K562 (cell line): ENCODE data around the gene CEBPE. TPM values are rescaled to one million over a fixed set of nuclear protein-coding genes. Genes with fewer than 3 reads are reported as not detected.

Experiments
- ATAC-seq: fragments of 200-7000 bp; cut with Tn5 transposase; 3 replicates; pipeline ENCODE4 v1.9.1; 2020; ENCODE audit warnings: moderate library complexity
- BruUV-seq: library from RNA; stranded (reverse); fragments of 400-500 nt; replicated peaks from 2 replicates; lab custom pipeline; 2021; lab: Mats Ljungman, UMichigan
- CTCF ChIA-PET: fragments of 300-600 bp; formaldehyde crosslinking; extraction: SDS; loops from one replicate; lab custom pipeline; 2021; ENCODE audit warnings: low intra/inter-chr PET ratio; lab: Yijun Ruan, JAX
- POLR2A ChIA-PET: fragments of 300-600, 350-650 bp; sonication (Branson Sonifier 250); formaldehyde crosslinking; extraction: SDS; loops from one replicate; lab custom pipeline; 2021; ENCODE audit warnings: antibody characterized with exemption, inconsistent platforms; lab: Yijun Ruan, JAX
- DNase-seq, 4 experiments: peaks; one replicate each; pipeline versions ENCODE4 v3.0.0 to v3.0.0-alpha.2; 2011 to 2018; ENCODE audit warnings: low spot score in 3 of 4, mixed read lengths in 3 of 4; ENCODE audit errors: extremely low read depth in 1 of 4
- FAIRE-seq: peaks from 2 replicates; lab custom pipeline; 2011; peaks lifted over from hg19 to GRCh38; lab: Jason Lieb, UNC
- H2AFZ ChIP-seq: 2 replicates; pipeline ENCODE4 v1.6.0; 2011; ENCODE audit warnings: low read depth, low read length, control low read depth, inconsistent platforms
- H3K27ac ChIP-seq: fragments of 200-600 bp; 3 replicates; pipeline ENCODE4 v1.8.0; 2011; ENCODE audit warnings: low read depth, mild to moderate bottlenecking, control low read depth, inconsistent platforms, low read length, moderate library complexity, mixed read lengths; ENCODE audit errors: extremely low read depth
- H3K27me3 ChIP-seq, 2 experiments: fragments of 300-600 bp in 1 of 2; 2 replicates in 1 of 2; 3 replicates in 1 of 2; pipeline versions ENCODE4 v1.6.0 to v1.8.0; 2011; ENCODE audit warnings: inconsistent platforms in 2 of 2, low read length in 2 of 2, mild to moderate bottlenecking in 1 of 2, mixed read lengths in 1 of 2, moderate library complexity in 1 of 2; ENCODE audit not compliant: control insufficient read depth in 2 of 2, insufficient read depth in 2 of 2
- H3K36me3 ChIP-seq: fragments of 300-600 bp; 3 replicates; pipeline ENCODE4 v1.8.0; 2011; ENCODE audit warnings: mild to moderate bottlenecking, low read length, inconsistent platforms; ENCODE audit not compliant: control insufficient read depth, insufficient read depth
- H3K4me1 ChIP-seq, 2 experiments: fragments of 200-600 bp in 1 of 2; replicated peaks in 1 of 2; 2 replicates in 1 of 2; 3 replicates in 1 of 2; pipeline versions ENCODE4 v1.5.1 to v1.8.0; 2011; ENCODE audit warnings: inconsistent platforms in 2 of 2, low read length in 2 of 2, mild to moderate bottlenecking in 1 of 2, mixed read lengths in 1 of 2, moderate library complexity in 1 of 2; ENCODE audit not compliant: control insufficient read depth in 2 of 2, insufficient read depth in 2 of 2
- H3K4me2 ChIP-seq: 2 replicates; pipeline ENCODE4 v1.6.1; 2011; ENCODE audit warnings: low read length, control low read depth, inconsistent platforms, mixed read lengths; ENCODE audit not compliant: insufficient read depth
- H3K4me3 ChIP-seq: fragments of 200-600 bp; sonication (generic), shearing (Covaris generic); 2 replicates; pipeline ENCODE4 v1.5.1; 2016; ENCODE audit warnings: control low read depth, inconsistent platforms
- H3K79me2 ChIP-seq: fragments of 200-600 bp; 3 replicates; pipeline ENCODE4 v1.8.0; 2011; ENCODE audit warnings: low read length, inconsistent platforms; ENCODE audit not compliant: control insufficient read depth, insufficient read depth
- H3K9ac ChIP-seq, 2 experiments: 2 replicates each; pipeline versions ENCODE4 v1.6.0 to v1.6.1; 2011; ENCODE audit warnings: low read depth in 2 of 2, low read length in 2 of 2, control low read depth in 1 of 2, inconsistent platforms in 1 of 2, mild to moderate bottlenecking in 1 of 2, mixed read lengths in 1 of 2; ENCODE audit not compliant: insufficient read depth in 1 of 2
- H3K9me1 ChIP-seq: one replicate; pipeline ENCODE4 v1.6.0; 2011; ENCODE audit warnings: inconsistent platforms, mild to moderate bottlenecking, low read length, moderate library complexity; ENCODE audit not compliant: control insufficient read depth, insufficient read depth
- H3K9me3 ChIP-seq: replicated peaks from 2 replicates; pipeline ENCODE4 v1.5.1; 2011; ENCODE audit warnings: low read depth, low read length, inconsistent platforms; ENCODE audit not compliant: control insufficient read depth, insufficient read depth
- H4K20me1 ChIP-seq: replicated peaks from 2 replicates; pipeline ENCODE4 v1.6.1; 2011; ENCODE audit warnings: low read length, inconsistent platforms, mixed read lengths; ENCODE audit not compliant: control insufficient read depth, insufficient read depth
- WGBS: fragments of 100-300 bp; shearing (Covaris generic); methylation state at CpG from one replicate; pipeline ENCODE4 v1.1.6; 2016; ENCODE audit warnings: low coverage, mixed read lengths; ENCODE audit not compliant: insufficient coverage; ENCODE audit errors: missing lambda C conversion rate; 5-methylcytosine and 5-hydroxymethylcytosine counted together
- in situ Hi-C: fragments of 300-500 bp; cut with MboI; formaldehyde crosslinking; loops from 4 replicates; pipeline ENCODE4 v1.15.0; 2018; ENCODE audit warnings: inconsistent platforms, mixed read lengths
- intact Hi-C: fragments of 100-400 bp; cut with micrococcal nuclease; formaldehyde crosslinking; loops from 2 replicates; pipeline ENCODE4 v1.14.2; 2022
- polyA plus RNA-seq, 8 experiments: library from polyadenylated mRNA; depleted of rRNA in 4 of 8; stranded (reverse) in 5 of 8; unstranded in 3 of 8; fragments of >200 nt; fragmentation: Nextera tagmentation in 2 of 8; fragmentation: Illumina TruSeq in 1 of 8; extraction: Ambion mirVana in 2 of 8; extraction: Trizol in 1 of 8; gene quantifications; 2 replicates each; pipeline versions ENCODE4 v1.2.1 to v1.2.3, GENCODE V29; 2011 to 2014; ENCODE audit warnings: inconsistent platforms in 1 of 8, missing spikeins in 1 of 8
- total RNA-seq, 7 experiments: library from RNA; depleted of rRNA in 6 of 7; stranded (reverse); fragments of >200 nt in 6 of 7; fragmentation: Illumina TruSeq in 2 of 7; extraction: Trizol in 2 of 7; gene quantifications; 2 replicates each; pipeline versions ENCODE4 v1.2.1 to v1.2.3, GENCODE V29; 2011 to 2021; ENCODE audit warnings: low replicate concordance in 1 of 7
- TF ChIP-seq, protein P1 (sequence below), 2 experiments: fragments of 450-650 bp in 1 of 2; sonication (generic) in 1 of 2; formaldehyde crosslinking in 1 of 2; IDR thresholded peaks; 2 replicates each; pipeline versions ENCODE4 v1.7.1 to v1.9.0; 2016 to 2022; ENCODE audit warnings: inconsistent platforms in 1 of 2, mild to moderate bottlenecking in 1 of 2, missing genetic modification reagents in 1 of 2
- TF ChIP-seq, protein P2 (sequence below): sonication (generic); formaldehyde crosslinking; IDR thresholded peaks from 2 replicates; pipeline ENCODE4 v1.8.1; 2023; ENCODE audit warnings: mild to moderate bottlenecking, missing genetic modification reagents

The CEBPE gene
- total and polyA plus RNA-seq, 9 of the 15 experiments (the other 6 are each of a cell fraction or from before 2014, with no cell fraction given), result 0.09 to 0.15 (median 0.13) TPM; not detected in 6

DNA sequence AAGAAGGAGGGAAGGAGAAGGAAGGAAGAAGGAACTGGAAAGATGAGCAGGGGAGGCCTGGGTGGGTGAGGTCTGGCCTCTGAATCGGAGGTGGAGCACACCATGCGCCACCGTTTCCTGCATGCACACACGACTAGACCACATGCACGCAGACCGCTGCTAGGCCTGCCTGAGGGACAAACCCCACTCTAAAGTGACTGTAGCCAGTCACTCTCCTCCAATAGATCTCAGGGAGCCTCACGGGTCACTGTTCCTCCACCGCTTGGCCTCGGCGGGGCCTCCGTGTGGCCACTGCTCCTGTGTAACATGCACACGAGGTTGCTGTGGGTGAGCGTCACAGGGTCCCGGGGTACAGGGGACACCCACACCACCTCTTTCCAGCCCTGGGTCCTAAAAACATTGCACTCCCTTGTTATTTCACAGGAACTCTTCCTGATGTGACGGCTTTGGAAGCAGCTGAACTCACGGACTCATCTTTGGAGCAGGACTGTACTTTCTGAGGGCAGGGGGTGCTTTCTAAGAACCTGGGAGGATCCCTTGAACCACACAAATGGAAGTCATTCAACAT, 17.6 kb upstream of the CEBPE start:
- Histone ChIP-seq H3K9ac (peak overlapping the region in 1 of 2 experiments; percentile 78; a peak in 2 of 4 replicates), H3K36me3 (peaks cover 9% of the 10 kb centered on the region; the same call in 1 of the 3 replicates), H4K20me1 (no peaks in the 10 kb centered on the region), H3K4me3 (no peak overlapping the region), H3K4me2 (no peak overlapping the region), H3K9me1 (no peaks in the 10 kb centered on the region), H2AFZ (peak overlapping the region; percentile 22), H3K79me2 (no peaks in the 10 kb centered on the region), H3K27me3 (no peaks in the 10 kb centered on the region)
- intact Hi-C loops (no loop called here), in situ Hi-C loops (no loop called here)
- POLR2A ChIA-PET, result interaction anchor here (0.6 to 1.3 kb wide), 2 partner anchors 19 to 22 kb away, joined by 3 read pairs; no protein-coding TSS in a partner anchor
- no peak for DNase-seq
- ATAC-seq, result peak; percentile 42
- FAIRE-seq, result no peak
- CTCF ChIA-PET, result no interaction called here
- TF ChIP-seq, protein P1, sequence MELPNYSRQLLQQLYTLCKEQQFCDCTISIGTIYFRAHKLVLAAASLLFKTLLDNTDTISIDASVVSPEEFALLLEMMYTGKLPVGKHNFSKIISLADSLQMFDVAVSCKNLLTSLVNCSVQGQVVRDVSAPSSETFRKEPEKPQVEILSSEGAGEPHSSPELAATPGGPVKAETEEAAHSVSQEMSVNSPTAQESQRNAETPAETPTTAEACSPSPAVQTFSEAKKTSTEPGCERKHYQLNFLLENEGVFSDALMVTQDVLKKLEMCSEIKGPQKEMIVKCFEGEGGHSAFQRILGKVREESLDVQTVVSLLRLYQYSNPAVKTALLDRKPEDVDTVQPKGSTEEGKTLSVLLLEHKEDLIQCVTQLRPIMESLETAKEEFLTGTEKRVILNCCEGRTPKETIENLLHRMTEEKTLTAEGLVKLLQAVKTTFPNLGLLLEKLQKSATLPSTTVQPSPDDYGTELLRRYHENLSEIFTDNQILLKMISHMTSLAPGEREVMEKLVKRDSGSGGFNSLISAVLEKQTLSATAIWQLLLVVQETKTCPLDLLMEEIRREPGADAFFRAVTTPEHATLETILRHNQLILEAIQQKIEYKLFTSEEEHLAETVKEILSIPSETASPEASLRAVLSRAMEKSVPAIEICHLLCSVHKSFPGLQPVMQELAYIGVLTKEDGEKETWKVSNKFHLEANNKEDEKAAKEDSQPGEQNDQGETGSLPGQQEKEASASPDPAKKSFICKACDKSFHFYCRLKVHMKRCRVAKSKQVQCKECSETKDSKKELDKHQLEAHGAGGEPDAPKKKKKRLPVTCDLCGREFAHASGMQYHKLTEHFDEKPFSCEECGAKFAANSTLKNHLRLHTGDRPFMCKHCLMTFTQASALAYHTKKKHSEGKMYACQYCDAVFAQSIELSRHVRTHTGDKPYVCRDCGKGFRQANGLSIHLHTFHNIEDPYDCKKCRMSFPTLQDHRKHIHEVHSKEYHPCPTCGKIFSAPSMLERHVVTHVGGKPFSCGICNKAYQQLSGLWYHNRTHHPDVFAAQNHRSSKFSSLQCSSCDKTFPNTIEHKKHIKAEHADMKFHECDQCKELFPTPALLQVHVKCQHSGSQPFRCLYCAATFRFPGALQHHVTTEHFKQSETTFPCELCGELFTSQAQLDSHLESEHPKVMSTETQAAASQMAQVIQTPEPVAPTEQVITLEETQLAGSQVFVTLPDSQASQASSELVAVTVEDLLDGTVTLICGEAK (IDR thresholded peaks at IDR 0.05), result no peak
- TF ChIP-seq, protein P1 (CRISPR knock-in tag; IDR thresholded peaks at IDR 0.05), result no peak
- TF ChIP-seq, protein P2, sequence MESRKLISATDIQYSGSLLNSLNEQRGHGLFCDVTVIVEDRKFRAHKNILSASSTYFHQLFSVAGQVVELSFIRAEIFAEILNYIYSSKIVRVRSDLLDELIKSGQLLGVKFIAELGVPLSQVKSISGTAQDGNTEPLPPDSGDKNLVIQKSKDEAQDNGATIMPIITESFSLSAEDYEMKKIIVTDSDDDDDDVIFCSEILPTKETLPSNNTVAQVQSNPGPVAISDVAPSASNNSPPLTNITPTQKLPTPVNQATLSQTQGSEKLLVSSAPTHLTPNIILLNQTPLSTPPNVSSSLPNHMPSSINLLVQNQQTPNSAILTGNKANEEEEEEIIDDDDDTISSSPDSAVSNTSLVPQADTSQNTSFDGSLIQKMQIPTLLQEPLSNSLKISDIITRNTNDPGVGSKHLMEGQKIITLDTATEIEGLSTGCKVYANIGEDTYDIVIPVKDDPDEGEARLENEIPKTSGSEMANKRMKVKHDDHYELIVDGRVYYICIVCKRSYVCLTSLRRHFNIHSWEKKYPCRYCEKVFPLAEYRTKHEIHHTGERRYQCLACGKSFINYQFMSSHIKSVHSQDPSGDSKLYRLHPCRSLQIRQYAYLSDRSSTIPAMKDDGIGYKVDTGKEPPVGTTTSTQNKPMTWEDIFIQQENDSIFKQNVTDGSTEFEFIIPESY (CRISPR knock-in tag), result peak; percentile 76
- TF ChIP-seq, all 486 proteins: peak for 1
- H3K27ac ChIP-seq, result no peak overlapping the region
- peaks cover 15 to 23% of the 10 kb centered on the region in 2 experiments; a peak in 4 of 5 replicates for H3K4me1 ChIP-seq
- H3K9me3 ChIP-seq, result no peaks in the 10 kb centered on the region
- no TSS peak for BruUV-seq
- WGBS, result 83% methylated on average over 16 of the region's 16 CpGs
